SIG-M5 treated with dmso at 0.1 percent for 504 hours (cell line): ENCODE data around the gene DOCK4.

Experiments used
- DNase-seq: peaks from one replicate; lab custom pipeline; 2025; ENCODE audit not compliant: unreplicated experiment; lab: John Stamatoyannopoulos, UW

DOCK4 gene

GRCh38 chr7:112192236-112193154 lies 13.7 kb downstream of the DOCK4 start:
- no peak for DNase-seq

GRCh38 chr7:112190120-112190519 lies 16.1 kb downstream of the DOCK4 start:
- DNase-seq, result no peak

- no peak for DNase-seq
These were observed 16.5 kb downstream of the DOCK4 start for GRCh38 chr7:112189691-112190090.

- DNase-seq, result no peak
These were observed 17.9 kb downstream of the DOCK4 start for GRCh38 chr7:112188257-112188656.

GRCh38 chr7:112186300-112186699 lies 19.9 kb downstream of the DOCK4 start:
- no peak for DNase-seq

GRCh38 chr7:112185005-112185834 lies 21.0 kb downstream of the DOCK4 start:
- DNase-seq, result no peak

GRCh38 chr7:112184455-112184854 lies 21.7 kb downstream of the DOCK4 start:
- DNase-seq, result no peak

- DNase-seq, result no peak
These were observed 22.9 kb downstream of the DOCK4 start for GRCh38 chr7:112183266-112183665.

GRCh38 chr7:112182749-112183148 lies 23.4 kb downstream of the DOCK4 start:
- DNase-seq, result no peak

GRCh38 chr7:112180223-112180622 lies 26.0 kb downstream of the DOCK4 start:
- no peak for DNase-seq

GRCh38 chr7:112176693-112177415 lies 29.3 kb downstream of the DOCK4 start:
- DNase-seq, result no peak

GRCh38 chr7:112176241-112176640 lies 30.0 kb downstream of the DOCK4 start:
- no peak for DNase-seq

GRCh38 chr7:112174192-112174591 lies 32.0 kb downstream of the DOCK4 start:
- DNase-seq, result no peak

GRCh38 chr7:112173568-112173905 lies 32.7 kb downstream of the DOCK4 start:
- no peak for DNase-seq

- no peak for DNase-seq
These were observed 33.2 kb downstream of the DOCK4 start for GRCh38 chr7:112172870-112173567.

- no peak for DNase-seq
These were observed 34.5 kb downstream of the DOCK4 start for GRCh38 chr7:112171673-112172072.

GRCh38 chr7:112168915-112169314 lies 37.3 kb downstream of the DOCK4 start:
- no peak for DNase-seq

- DNase-seq, result no peak
These were observed 39.1 kb downstream of the DOCK4 start for GRCh38 chr7:112167147-112167546.

- DNase-seq, result no peak
These were observed 43.3 kb downstream of the DOCK4 start for GRCh38 chr7:112162784-112163506.

- DNase-seq, result no peak
These were observed 43.9 kb downstream of the DOCK4 start for GRCh38 chr7:112162142-112162766.
